Stomach (tissue), 9 donors: Measurements from ENCODE around the gene CPAMD8. TPM values are rescaled to one million over a fixed set of nuclear protein-coding genes. Genes with fewer than 3 reads are reported as not detected.

Experiments
- DNase-seq, 2 donors: peaks; one replicate each; pipeline versions ENCODE4 v3.0.0 to v3.0.0-alpha.2; 2013 to 2019
- H3K27ac ChIP-seq, 5 donors: fragments of 200-600 bp in 4 of 5; sonication (generic) in 4 of 5; one replicate each; pipeline ENCODE4 v1.5.1; 2013 to 2019; ENCODE audit warnings: mild to moderate bottlenecking in 1 of 5, moderate library complexity in 1 of 5
- H3K27me3 ChIP-seq, 3 donors: fragments of 200-600 bp; sonication (generic); one replicate each; pipeline ENCODE4 v1.5.1; 2017 to 2019; ENCODE audit warnings: mixed run types in 1 of 3
- H3K36me3 ChIP-seq, 4 donors: fragments of 200-600 bp; sonication (generic); 1 replicate in 3 of 4; 2 replicates in 1 of 4; pipeline ENCODE4 v1.5.1; 2016 to 2019
- H3K4me1 ChIP-seq, 4 donors: fragments of 200-600 bp; sonication (generic); one replicate each; pipeline ENCODE4 v1.5.1; 2016 to 2019
- H3K4me3 ChIP-seq, 4 donors: fragments of 200-600 bp; sonication (generic) in 3 of 4; one replicate each; pipeline ENCODE4 v1.5.1; 2016 to 2019; ENCODE audit warnings: mild to moderate bottlenecking in 1 of 4
- H3K9me3 ChIP-seq, 4 donors: fragments of 200-600 bp; sonication (generic); one replicate each; pipeline ENCODE4 v1.5.1; 2016 to 2019
- EP300 ChIP-seq: sonication (generic); formaldehyde crosslinking; IDR thresholded peaks from one replicate; pipeline ENCODE4 v1.6.1; 2017; ENCODE audit warnings: antibody characterized with exemption
- POLR2A ChIP-seq, 4 donors: fragments of 450-650 bp; IDR thresholded peaks; one replicate each; pipeline ENCODE4 v1.6.1; 2016; ENCODE audit warnings: antibody characterized with exemption in 4 of 4, control low read depth in 2 of 4, mild to moderate bottlenecking in 1 of 4, moderate library complexity in 1 of 4
- POLR2AphosphoS5 ChIP-seq, 3 donors: sonication (generic); formaldehyde crosslinking; IDR thresholded peaks; one replicate each; pipeline ENCODE4 v1.6.1; 2016; ENCODE audit warnings: antibody characterized with exemption in 3 of 3
- WGBS, 5 donors: extraction: QIAGEN DNeasy Blood & Tissue Kit in 3 of 5; methylation state at CpG; one replicate each; pipeline versions ENCODE4 v1.1.5 to v1.1.7; 2013 to 2018; 5-methylcytosine and 5-hydroxymethylcytosine counted together
- intact Hi-C: fragments of 100-400 bp; cut with DNase I; formaldehyde crosslinking; loops from one replicate; pipeline ENCODE4 v1.15.1; 2023; ENCODE audit warnings: low total_unique reads
- polyA plus RNA-seq, 3 donors: library from polyadenylated mRNA; stranded (reverse); fragments of 200-250 nt; gene quantifications; one replicate each; pipeline ENCODE4 v1.2.3, GENCODE V29; 2013
- total RNA-seq, 5 donors: library from RNA; depleted of rRNA; stranded (reverse); fragments of >200 nt; gene quantifications; one replicate each; pipeline versions ENCODE4 v1.1.0 to v1.2.3, GENCODE V29; 2014 to 2016
- TF ChIP-seq, protein P1 (sequence below), 7 experiments: fragments of 450-650 bp in 4 of 7; fragments of 200-600 bp in 3 of 7; sonication (generic) in 3 of 7; IDR thresholded peaks; one replicate each; pipeline ENCODE4 v1.5.1; 2016 to 2019; ENCODE audit warnings: antibody characterized with exemption in 7 of 7, control low read depth in 2 of 7, mild to moderate bottlenecking in 1 of 7
- donor health status: healthy with polysubstance abuse.
- donor health status: Bipolar disorder and iron deficiency.
- donor health status: healthy.

Gene CPAMD8
- total and polyA plus RNA-seq, 8 donors, result 0.43 to 221 (median 8.6) TPM

DNA sequence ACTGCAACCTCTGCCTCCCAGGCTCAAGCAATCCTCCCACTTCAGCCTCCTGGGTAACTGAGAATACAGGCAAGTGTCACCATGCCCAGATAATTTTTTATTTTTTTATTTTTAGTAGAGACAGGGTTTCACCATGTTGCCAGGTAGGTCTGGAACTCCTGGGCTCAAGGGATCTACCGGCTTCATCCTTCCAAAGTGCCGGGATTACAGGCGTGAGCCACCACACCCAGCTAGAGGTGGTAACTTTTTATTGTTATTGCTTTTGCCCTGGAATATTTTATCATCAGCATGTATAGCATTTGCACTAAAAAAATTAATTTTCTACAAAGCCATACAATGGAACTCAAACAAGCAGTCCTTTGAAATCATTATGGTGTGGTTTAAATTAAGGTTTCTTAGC is 34.6 kb upstream of the CPAMD8 start:
- no peaks in the 10 kb centered on the region for H3K27me3 ChIP-seq
- H3K4me3 ChIP-seq, result no peak overlapping the region
- no peak for DNase-seq
- peaks cover 19 to 63% (median 54%) of the 10 kb centered on the region in 4 donors for H3K36me3 ChIP-seq
- TF ChIP-seq, protein P1, sequence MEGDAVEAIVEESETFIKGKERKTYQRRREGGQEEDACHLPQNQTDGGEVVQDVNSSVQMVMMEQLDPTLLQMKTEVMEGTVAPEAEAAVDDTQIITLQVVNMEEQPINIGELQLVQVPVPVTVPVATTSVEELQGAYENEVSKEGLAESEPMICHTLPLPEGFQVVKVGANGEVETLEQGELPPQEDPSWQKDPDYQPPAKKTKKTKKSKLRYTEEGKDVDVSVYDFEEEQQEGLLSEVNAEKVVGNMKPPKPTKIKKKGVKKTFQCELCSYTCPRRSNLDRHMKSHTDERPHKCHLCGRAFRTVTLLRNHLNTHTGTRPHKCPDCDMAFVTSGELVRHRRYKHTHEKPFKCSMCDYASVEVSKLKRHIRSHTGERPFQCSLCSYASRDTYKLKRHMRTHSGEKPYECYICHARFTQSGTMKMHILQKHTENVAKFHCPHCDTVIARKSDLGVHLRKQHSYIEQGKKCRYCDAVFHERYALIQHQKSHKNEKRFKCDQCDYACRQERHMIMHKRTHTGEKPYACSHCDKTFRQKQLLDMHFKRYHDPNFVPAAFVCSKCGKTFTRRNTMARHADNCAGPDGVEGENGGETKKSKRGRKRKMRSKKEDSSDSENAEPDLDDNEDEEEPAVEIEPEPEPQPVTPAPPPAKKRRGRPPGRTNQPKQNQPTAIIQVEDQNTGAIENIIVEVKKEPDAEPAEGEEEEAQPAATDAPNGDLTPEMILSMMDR (IDR thresholded peaks at IDR 0.05), result no peak
- TF ChIP-seq EP300 (no peak), POLR2A (IDR thresholded peaks at IDR 0.05) (no peak), POLR2AphosphoS5 (IDR thresholded peaks at IDR 0.05) (no peak)
- 86 to 100% (median 97%) methylated on average over 3 of the region's 3 CpGs for WGBS, 5 donors
- peaks cover 0 to 18% (median 9%) of the 10 kb centered on the region in 4 donors for H3K9me3 ChIP-seq
- no peaks in the 10 kb centered on the region for H3K4me1 ChIP-seq
- intact Hi-C loops, result loop anchor here (10.0 kb wide), 1 partner anchor 94 kb away; no protein-coding TSS in a partner anchor
- H3K27ac ChIP-seq, result no peak overlapping the region

DNA sequence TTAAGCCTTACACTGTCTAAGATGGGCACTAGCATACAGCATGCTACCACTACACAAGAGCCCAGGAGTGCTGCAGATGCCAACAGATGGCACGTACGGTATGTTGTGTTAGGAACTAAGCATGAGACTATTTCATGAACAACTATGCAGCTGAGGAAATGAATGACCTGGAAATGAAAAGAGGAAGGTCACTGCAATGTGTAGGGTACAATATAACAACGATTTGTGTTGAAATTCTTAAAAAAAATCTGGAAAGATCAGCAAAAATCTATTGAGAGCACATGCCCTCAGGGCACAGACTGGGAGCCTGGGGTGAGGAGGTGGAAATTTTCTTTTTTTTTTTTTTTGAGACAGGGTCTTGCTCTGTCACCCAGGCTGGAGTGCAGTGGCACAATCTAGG is 34.2 kb upstream of the CPAMD8 start:
- intact Hi-C loops, result loop anchor here (10.0 kb wide), 1 partner anchor 94 kb away; no protein-coding TSS in a partner anchor
- DNase-seq, result no peak
- H3K36me3 ChIP-seq, result peaks cover 19 to 67% (median 57%) of the 10 kb centered on the region in 4 donors
- TF ChIP-seq POLR2AphosphoS5 (IDR thresholded peaks at IDR 0.05) (no peak), POLR2A (IDR thresholded peaks at IDR 0.05) (no peak), EP300 (no peak)
- TF ChIP-seq, protein P1 (IDR thresholded peaks at IDR 0.05), result no peak
- H3K27me3 ChIP-seq, result no peaks in the 10 kb centered on the region
- peaks cover 0 to 18% (median 9%) of the 10 kb centered on the region in 4 donors for H3K9me3 ChIP-seq
- 75 to 94% (median 92%) methylated on average over 3 of the region's 3 CpGs for WGBS, 5 donors
- H3K4me1 ChIP-seq, result no peaks in the 10 kb centered on the region
- no peak overlapping the region for H3K27ac ChIP-seq
- H3K4me3 ChIP-seq, result no peak overlapping the region

DNA sequence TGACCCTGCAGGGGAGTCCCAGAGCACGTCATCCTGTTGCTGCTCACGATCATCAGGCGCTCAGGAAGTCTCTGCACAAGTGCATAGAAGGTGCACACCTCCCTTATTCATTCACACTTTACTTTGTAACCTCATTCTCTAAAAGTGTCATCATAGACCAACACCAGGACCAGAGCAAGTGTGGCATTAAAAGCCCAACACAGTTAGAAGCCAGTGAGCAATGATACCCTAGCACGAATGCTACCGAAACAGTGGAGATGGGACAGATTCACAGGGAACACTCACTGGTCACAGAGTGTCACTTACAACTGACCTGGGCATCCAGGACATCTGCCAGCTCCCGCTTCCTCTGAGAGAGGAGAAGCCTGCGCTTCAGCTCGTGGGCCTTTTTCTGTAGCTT is 31.6 kb upstream of the CPAMD8 start:
- no peak for DNase-seq
- Histone ChIP-seq H3K27ac (no peak overlapping the region), H3K9me3 (peaks cover 0 to 18% (median 9%) of the 10 kb centered on the region in 4 donors), H3K4me1 (no peaks in the 10 kb centered on the region), H3K4me3 (no peak overlapping the region), H3K27me3 (no peaks in the 10 kb centered on the region), H3K36me3 (peaks cover 19 to 89% (median 76%) of the 10 kb centered on the region in 4 donors)
- intact Hi-C loops, result no loop called here
- no peak for TF ChIP-seq EP300
- WGBS, 5 donors, result 94 to 100% (median 98%) methylated on average over 8 of the region's 8 CpGs

DNA sequence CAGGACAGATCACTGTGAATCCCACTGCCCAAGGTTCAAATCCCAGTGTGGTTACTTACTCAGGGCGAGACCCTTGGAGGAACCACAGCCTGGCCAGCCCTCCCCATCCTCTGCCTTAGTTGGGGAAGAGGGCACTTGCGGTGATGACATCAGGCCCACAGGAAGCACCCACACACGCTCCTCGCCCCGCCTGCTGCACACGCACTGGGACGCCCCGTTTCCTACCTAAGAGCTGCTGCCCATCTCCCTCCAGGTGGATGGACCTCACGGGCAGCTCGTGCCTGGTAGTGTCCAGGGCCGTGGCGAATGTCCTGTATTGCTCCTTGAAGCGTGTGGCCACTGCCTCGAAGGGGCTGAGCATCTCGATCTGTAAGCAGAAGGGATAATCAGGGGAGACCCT is 29.0 kb upstream of the CPAMD8 start:
- WGBS, 5 donors, result 91 to 95% (median 94%) methylated on average over 7 to 15 of the region's 15 CpGs
- TF ChIP-seq POLR2AphosphoS5 (IDR thresholded peaks at IDR 0.05) (no peak), POLR2A (IDR thresholded peaks at IDR 0.05) (no peak), EP300 (no peak)
- TF ChIP-seq, protein P1 (IDR thresholded peaks at IDR 0.05), result no peak
- Histone ChIP-seq H3K4me1 (no peaks in the 10 kb centered on the region), H3K36me3 (peaks cover 19 to 95% (median 86%) of the 10 kb centered on the region in 4 donors), H3K27ac (no peak overlapping the region), H3K27me3 (no peaks in the 10 kb centered on the region), H3K4me3 (no peak overlapping the region), H3K9me3 (peaks cover 0 to 18% (median 9%) of the 10 kb centered on the region in 4 donors)
- intact Hi-C loops, result no loop called here
- no peak for DNase-seq

DNA sequence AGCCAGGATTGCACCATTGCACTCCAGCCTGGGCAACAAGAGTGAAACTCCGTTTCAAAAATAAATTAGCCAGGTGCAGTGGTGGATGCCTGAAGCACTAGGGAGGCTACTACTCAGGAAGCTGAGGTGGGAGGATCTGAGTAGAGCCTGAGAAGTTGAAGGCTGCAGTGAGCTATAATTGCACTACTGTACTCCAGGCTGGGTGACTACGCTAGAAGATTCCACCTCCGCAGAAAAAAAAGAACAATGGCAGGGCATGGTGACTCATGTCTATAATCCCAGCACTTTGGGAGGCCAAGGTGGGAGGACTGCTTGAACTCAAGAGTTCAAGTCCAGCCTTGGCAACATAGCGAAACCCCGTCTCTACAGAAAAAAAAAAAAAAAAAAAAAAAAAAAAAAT is 28.1 kb upstream of the CPAMD8 start:
- DNase-seq, result no peak
- H3K27ac ChIP-seq, result no peak overlapping the region
- WGBS, 5 donors, result 90 to 100% (median 97%) methylated on average over 3 to 5 of the region's 5 CpGs

More for the DNA sequence above, 28.1 kb upstream of the CPAMD8 start:
- peaks cover 0 to 18% (median 9%) of the 10 kb centered on the region in 4 donors for H3K9me3 ChIP-seq
- H3K27me3 ChIP-seq, result no peaks in the 10 kb centered on the region
- H3K36me3 ChIP-seq, result peaks cover 19 to 97% (median 92%) of the 10 kb centered on the region in 4 donors
- H3K4me3 ChIP-seq, result no peak overlapping the region
- intact Hi-C loops, result loop anchor here (5.0 kb wide), 1 partner anchor 282 kb away; no protein-coding TSS in a partner anchor
- TF ChIP-seq EP300 (no peak), POLR2A (IDR thresholded peaks at IDR 0.05) (no peak), POLR2AphosphoS5 (IDR thresholded peaks at IDR 0.05) (no peak)
- TF ChIP-seq, protein P1 (IDR thresholded peaks at IDR 0.05), result no peak
- H3K4me1 ChIP-seq, result no peaks in the 10 kb centered on the region
